Activated CD8-positive, alpha-beta T cell treated with anti-CD3 and anti-CD28 coated beads for 36 hours (primary cell): ENCODE results near the gene FCN3. TPM values are rescaled to one million over a fixed set of nuclear protein-coding genes. Genes with fewer than 3 reads are reported as not detected.

Source experiments
- ATAC-seq: fragments of 200-7000 bp; cut with Tn5 transposase; one replicate; pipeline ENCODE4 v1.10.0; 2021; ENCODE audit warnings: mild to moderate bottlenecking, moderate library complexity
- CTCF ChIA-PET: fragments of 350-600 bp; sonication (Branson Sonifier 250); formaldehyde crosslinking; loops from one replicate; lab custom pipeline; 2021; ENCODE audit warnings: antibody characterized with exemption; lab: Charles Lee
- POLR2A ChIA-PET: fragments of 350-600 bp; sonication (Branson Sonifier 250); formaldehyde crosslinking; loops from one replicate; lab custom pipeline; 2021; ENCODE audit warnings: antibody characterized with exemption; lab: Charles Lee
- DNase-seq: peaks from one replicate; pipeline ENCODE4 v3.0.0-alpha.2; 2020
- H3K27ac Mint-ChIP-seq: one replicate; pipeline ENCODE4 v1.8.0; 2021; ENCODE audit warnings: mild to moderate bottlenecking, mixed read lengths
- H3K27me3 Mint-ChIP-seq: one replicate; pipeline ENCODE4 v1.8.0; 2021; ENCODE audit warnings: mixed read lengths
- H3K36me3 Mint-ChIP-seq: one replicate; pipeline ENCODE4 v1.8.0; 2021; ENCODE audit warnings: low read depth, mixed read lengths
- H3K4me1 Mint-ChIP-seq: one replicate; pipeline ENCODE4 v1.8.0; 2021; ENCODE audit warnings: low read depth, mixed read lengths
- H3K4me3 Mint-ChIP-seq: one replicate; pipeline ENCODE4 v1.8.0; 2021; ENCODE audit warnings: mild to moderate bottlenecking, moderate library complexity, mixed read lengths
- H3K9me3 Mint-ChIP-seq: one replicate; pipeline ENCODE4 v1.8.0; 2021; ENCODE audit warnings: mixed read lengths
- CTCF ChIP-seq: fragments of 200-600 bp; IDR thresholded peaks from one replicate; pipeline ENCODE4 v1.8.0; 2022; ENCODE audit warnings: antibody characterized with exemption, mild to moderate bottlenecking
- intact Hi-C: fragments of 100-400 bp; cut with micrococcal nuclease; formaldehyde crosslinking; loops from one replicate; pipeline ENCODE4 v1.10.0; 2022
- total RNA-seq, 2 experiments: library from RNA; stranded (reverse); gene quantifications; one replicate each; pipeline ENCODE4 v1.2.3, GENCODE V29; 2021

FCN3 gene
- total RNA-seq, 2 experiments from 2014 or later, result not detected

- ChIA-PET CTCF (interaction anchor here (1.1 to 12.1 kb wide), 9 partner anchors 9 to 337 kb away, joined by 3 to 242 read pairs (median 5); partner anchors contain the start of gene MAP3K6), POLR2A (interaction anchor here (0.8 to 1.8 kb wide), 6 partner anchors 9 to 60 kb away, joined by 3 to 5 read pairs (median 3); partner anchors contain the start of genes MAP3K6 and TMEM222)
- no peaks in the 10 kb centered on the region for H3K4me1 Mint-ChIP-seq
- H3K9me3 Mint-ChIP-seq, result no peaks in the 10 kb centered on the region
- no peak overlapping the region for H3K27ac Mint-ChIP-seq
- DNase-seq (no peak), ATAC-seq (no peak)
- no peaks in the 10 kb centered on the region for H3K36me3 Mint-ChIP-seq
- H3K4me3 Mint-ChIP-seq, result no peak overlapping the region
- TF ChIP-seq CTCF, result no peak
- intact Hi-C loops, result no loop called here
- H3K27me3 Mint-ChIP-seq, result peaks cover 4% of the 10 kb centered on the region
Observed at GRCh38 chr1:27381969-27382762, 7.5 kb upstream of the FCN3 start.

GRCh38 chr1:27380766-27381733, 6.4 kb upstream of the FCN3 start:
- H3K4me1 Mint-ChIP-seq, result no peaks in the 10 kb centered on the region
- no peaks in the 10 kb centered on the region for H3K9me3 Mint-ChIP-seq
- H3K4me3 Mint-ChIP-seq, result no peak overlapping the region
- CTCF ChIA-PET, result interaction anchor here (0.6 to 12.1 kb wide), 6 partner anchors 9 to 336 kb away, joined by 3 to 242 read pairs (median 4); no protein-coding TSS in a partner anchor
- ATAC-seq, result no peak
- H3K27me3 Mint-ChIP-seq, result peaks cover 4% of the 10 kb centered on the region
- no peak for DNase-seq
- no peaks in the 10 kb centered on the region for H3K36me3 Mint-ChIP-seq
- no peak for TF ChIP-seq CTCF
- intact Hi-C loops, result no loop called here
- POLR2A ChIA-PET, result interaction anchor here (1.0 to 1.8 kb wide), 3 partner anchors 11 to 59 kb away, joined by 3 to 5 read pairs (median 3); partner anchors contain the start of gene TMEM222
- no peak overlapping the region for H3K27ac Mint-ChIP-seq

GRCh38 chr1:27380224-27380623, 5.6 kb upstream of the FCN3 start:
- no peak for TF ChIP-seq CTCF
- ATAC-seq, result no peak
- POLR2A ChIA-PET, result no interaction called here
- intact Hi-C loops, result no loop called here
- Mint-ChIP-seq H3K27me3 (peaks cover 4% of the 10 kb centered on the region), H3K4me1 (no peaks in the 10 kb centered on the region), H3K27ac (no peak overlapping the region), H3K36me3 (no peaks in the 10 kb centered on the region), H3K9me3 (no peaks in the 10 kb centered on the region), H3K4me3 (no peak overlapping the region)
- CTCF ChIA-PET, result interaction anchor here (1.3 to 10.4 kb wide), 4 partner anchors 10 to 84 kb away, joined by 4 to 75 read pairs (median 5); no protein-coding TSS in a partner anchor
- no peak for DNase-seq

- H3K4me3 Mint-ChIP-seq, result no peak overlapping the region
- no peak for TF ChIP-seq CTCF
- CTCF ChIA-PET, result interaction anchor here (1.3 to 10.4 kb wide), 5 partner anchors 11 to 83 kb away, joined by 3 to 75 read pairs (median 4); no protein-coding TSS in a partner anchor
Observed at GRCh38 chr1:27379564-27380122, 5.0 kb upstream of the FCN3 start.

More at GRCh38 chr1:27379564-27380122, 5.0 kb upstream of the FCN3 start:
- Mint-ChIP-seq H3K9me3 (no peaks in the 10 kb centered on the region), H3K27ac (no peak overlapping the region), H3K4me1 (no peaks in the 10 kb centered on the region), H3K36me3 (no peaks in the 10 kb centered on the region), H3K27me3 (peaks cover 4% of the 10 kb centered on the region)
- ATAC-seq, result no peak
- POLR2A ChIA-PET, result interaction anchor here (0.9 kb wide), 1 partner anchor 37 kb away, joined by 3 read pairs; the partner anchor contains the start of gene SYTL1
- DNase-seq, result no peak
- intact Hi-C loops, result no loop called here
